ENCODE results near the gene CAMK2B. TPM values are rescaled to one million over a fixed set of nuclear protein-coding genes. Genes with fewer than 3 reads are reported as not detected.
A peak's percentile ranks its signal among the peaks of the same experiment; 100 is the strongest.

CAMK2B gene
- total and polyA plus RNA-seq, 2 of the 13 experiments (the other 11 are each of a cell fraction or from before 2014, with no cell fraction given) = 0.27 to 0.48 TPM

DNA sequence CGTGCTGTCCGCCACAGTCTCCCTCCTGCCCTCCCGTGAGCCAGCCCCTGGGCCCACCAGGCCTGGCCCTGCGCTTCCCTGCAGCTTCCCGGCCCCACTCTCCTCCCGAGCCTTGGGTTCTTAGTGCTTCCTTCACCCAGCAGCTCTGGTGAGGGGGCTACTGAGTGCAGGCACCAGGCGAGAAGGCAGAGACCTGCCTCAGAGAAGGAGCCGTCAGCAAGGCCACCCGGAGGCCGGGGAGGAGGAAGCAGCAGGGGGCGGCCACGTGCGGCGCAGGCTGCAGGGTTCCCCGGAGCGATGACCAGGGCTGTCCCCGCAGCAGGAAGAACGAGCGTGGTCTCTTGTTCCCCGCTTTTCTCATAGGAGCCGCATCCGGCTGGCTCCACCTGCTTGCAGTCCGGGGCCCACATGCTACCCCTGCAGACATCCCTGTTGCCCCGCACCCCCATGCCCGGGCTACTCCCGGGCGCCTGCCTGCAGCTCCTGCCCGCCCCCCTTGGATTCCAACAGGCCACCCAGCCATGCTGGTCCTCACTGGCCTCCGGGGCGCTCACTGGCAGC is 104.1 kb downstream of the CAMK2B start (continued):
- TF ChIP-seq, protein P1, sequence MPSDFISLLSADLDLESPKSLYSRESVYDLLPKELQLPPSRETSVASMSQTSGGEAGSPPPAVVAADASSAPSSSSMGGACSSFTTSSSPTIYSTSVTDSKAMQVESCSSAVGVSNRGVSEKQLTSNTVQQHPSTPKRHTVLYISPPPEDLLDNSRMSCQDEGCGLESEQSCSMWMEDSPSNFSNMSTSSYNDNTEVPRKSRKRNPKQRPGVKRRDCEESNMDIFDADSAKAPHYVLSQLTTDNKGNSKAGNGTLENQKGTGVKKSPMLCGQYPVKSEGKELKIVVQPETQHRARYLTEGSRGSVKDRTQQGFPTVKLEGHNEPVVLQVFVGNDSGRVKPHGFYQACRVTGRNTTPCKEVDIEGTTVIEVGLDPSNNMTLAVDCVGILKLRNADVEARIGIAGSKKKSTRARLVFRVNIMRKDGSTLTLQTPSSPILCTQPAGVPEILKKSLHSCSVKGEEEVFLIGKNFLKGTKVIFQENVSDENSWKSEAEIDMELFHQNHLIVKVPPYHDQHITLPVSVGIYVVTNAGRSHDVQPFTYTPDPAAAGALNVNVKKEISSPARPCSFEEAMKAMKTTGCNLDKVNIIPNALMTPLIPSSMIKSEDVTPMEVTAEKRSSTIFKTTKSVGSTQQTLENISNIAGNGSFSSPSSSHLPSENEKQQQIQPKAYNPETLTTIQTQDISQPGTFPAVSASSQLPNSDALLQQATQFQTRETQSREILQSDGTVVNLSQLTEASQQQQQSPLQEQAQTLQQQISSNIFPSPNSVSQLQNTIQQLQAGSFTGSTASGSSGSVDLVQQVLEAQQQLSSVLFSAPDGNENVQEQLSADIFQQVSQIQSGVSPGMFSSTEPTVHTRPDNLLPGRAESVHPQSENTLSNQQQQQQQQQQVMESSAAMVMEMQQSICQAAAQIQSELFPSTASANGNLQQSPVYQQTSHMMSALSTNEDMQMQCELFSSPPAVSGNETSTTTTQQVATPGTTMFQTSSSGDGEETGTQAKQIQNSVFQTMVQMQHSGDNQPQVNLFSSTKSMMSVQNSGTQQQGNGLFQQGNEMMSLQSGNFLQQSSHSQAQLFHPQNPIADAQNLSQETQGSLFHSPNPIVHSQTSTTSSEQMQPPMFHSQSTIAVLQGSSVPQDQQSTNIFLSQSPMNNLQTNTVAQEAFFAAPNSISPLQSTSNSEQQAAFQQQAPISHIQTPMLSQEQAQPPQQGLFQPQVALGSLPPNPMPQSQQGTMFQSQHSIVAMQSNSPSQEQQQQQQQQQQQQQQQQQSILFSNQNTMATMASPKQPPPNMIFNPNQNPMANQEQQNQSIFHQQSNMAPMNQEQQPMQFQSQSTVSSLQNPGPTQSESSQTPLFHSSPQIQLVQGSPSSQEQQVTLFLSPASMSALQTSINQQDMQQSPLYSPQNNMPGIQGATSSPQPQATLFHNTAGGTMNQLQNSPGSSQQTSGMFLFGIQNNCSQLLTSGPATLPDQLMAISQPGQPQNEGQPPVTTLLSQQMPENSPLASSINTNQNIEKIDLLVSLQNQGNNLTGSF (CRISPR knock-in tag; IDR thresholded peaks at IDR 0.05) = peak; percentile 92
- TF ChIP-seq, protein P2, sequence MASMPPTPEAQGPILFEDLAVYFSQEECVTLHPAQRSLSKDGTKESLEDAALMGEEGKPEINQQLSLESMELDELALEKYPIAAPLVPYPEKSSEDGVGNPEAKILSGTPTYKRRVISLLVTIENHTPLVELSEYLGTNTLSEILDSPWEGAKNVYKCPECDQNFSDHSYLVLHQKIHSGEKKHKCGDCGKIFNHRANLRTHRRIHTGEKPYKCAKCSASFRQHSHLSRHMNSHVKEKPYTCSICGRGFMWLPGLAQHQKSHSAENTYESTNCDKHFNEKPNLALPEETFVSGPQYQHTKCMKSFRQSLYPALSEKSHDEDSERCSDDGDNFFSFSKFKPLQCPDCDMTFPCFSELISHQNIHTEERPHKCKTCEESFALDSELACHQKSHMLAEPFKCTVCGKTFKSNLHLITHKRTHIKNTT (CRISPR knock-in tag; IDR thresholded peaks at IDR 0.05) = no peak
- TF ChIP-seq EED (CRISPR knock-in tag; IDR thresholded peaks at IDR 0.05) = peak; percentile 90; the same call in 1 of the 2 replicates
- TF ChIP-seq, protein P3, sequence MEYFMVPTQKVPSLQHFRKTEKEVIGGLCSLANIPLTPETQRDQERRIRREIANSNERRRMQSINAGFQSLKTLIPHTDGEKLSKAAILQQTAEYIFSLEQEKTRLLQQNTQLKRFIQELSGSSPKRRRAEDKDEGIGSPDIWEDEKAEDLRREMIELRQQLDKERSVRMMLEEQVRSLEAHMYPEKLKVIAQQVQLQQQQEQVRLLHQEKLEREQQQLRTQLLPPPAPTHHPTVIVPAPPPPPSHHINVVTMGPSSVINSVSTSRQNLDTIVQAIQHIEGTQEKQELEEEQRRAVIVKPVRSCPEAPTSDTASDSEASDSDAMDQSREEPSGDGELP (IDR thresholded peaks at IDR 0.05; ENCODE audit: borderline replicate concordance, low read depth) = no peak
- TF ChIP-seq, protein P4, sequence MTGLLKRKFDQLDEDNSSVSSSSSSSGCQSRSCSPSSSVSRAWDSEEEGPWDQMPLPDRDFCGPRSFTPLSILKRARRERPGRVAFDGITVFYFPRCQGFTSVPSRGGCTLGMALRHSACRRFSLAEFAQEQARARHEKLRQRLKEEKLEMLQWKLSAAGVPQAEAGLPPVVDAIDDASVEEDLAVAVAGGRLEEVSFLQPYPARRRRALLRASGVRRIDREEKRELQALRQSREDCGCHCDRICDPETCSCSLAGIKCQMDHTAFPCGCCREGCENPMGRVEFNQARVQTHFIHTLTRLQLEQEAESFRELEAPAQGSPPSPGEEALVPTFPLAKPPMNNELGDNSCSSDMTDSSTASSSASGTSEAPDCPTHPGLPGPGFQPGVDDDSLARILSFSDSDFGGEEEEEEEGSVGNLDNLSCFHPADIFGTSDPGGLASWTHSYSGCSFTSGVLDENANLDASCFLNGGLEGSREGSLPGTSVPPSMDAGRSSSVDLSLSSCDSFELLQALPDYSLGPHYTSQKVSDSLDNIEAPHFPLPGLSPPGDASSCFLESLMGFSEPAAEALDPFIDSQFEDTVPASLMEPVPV (CRISPR knock-in tag; IDR thresholded peaks at IDR 0.05) = peak; percentile 78; the same call in 1 of the 2 replicates
- TF ChIP-seq MXI1 (IDR thresholded peaks at IDR 0.05; ENCODE audit: borderline replicate concordance, low read depth, low read length) = peak; percentile 49; the same call in 1 of the 3 replicates
- TF ChIP-seq SMYD3 (CRISPR knock-in tag; IDR thresholded peaks at IDR 0.05) = no peak; the same call in 1 of the 2 replicates
- no peak for TF ChIP-seq ZNF75D (CRISPR knock-in tag; IDR thresholded peaks at IDR 0.05; ENCODE audit: borderline replicate concordance)
- TF ChIP-seq MBD4 (IDR thresholded peaks at IDR 0.05; ENCODE audit: borderline replicate concordance, low read length) = no peak
- TF ChIP-seq ZNF337 (CRISPR knock-in tag; IDR thresholded peaks at IDR 0.05; ENCODE audit: borderline replicate concordance, low read depth) = no peak
- no peak for TF ChIP-seq FOSL2 (CRISPR knock-in tag; IDR thresholded peaks at IDR 0.05)
